Skeletal muscle cell (primary cell): Measurements from ENCODE around the gene HRCT1.
A peak's percentile ranks its signal among the peaks of the same experiment; 100 is the strongest.
"Not testable (repeated sequence)": the region's sequence is repeated elsewhere in the genome, so short reads cannot be mapped to it uniquely, and the experiment has no call there.

Source experiments
- DNase-seq: peaks from one replicate; pipeline ENCODE4 v3.0.0-alpha.2; 2010; ENCODE audit warnings: low read depth
- H3K4me3 ChIP-seq: 2 replicates; pipeline ENCODE4 v1.5.1; 2011; ENCODE audit warnings: low read depth, mild to moderate bottlenecking, control low read depth, low read length, moderate library complexity

Gene HRCT1

DNA sequence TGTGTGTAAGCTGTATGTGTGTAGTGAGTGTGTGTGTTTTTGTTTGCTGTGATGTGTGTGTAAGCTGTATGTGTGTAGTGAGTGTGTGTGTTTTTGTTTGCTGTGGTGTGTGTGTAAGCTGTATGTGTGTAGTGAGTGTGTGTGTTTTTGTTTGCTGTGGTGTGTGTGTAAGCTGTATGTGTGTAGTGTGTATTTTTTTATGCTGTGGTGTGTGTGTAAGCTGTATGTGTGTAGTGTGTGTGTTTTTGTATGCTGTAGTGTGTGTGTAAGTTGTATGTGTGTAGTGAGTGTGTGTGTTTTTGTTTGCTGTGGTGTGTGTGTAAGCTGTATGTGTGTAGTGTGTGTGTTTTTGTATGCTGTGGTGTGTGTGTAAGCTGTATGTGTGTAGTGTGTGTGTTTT, 7.4 kb downstream of the HRCT1 start:
- DNase-seq, H3K4me3 ChIP-seq: not testable (repeated sequence)

DNA sequence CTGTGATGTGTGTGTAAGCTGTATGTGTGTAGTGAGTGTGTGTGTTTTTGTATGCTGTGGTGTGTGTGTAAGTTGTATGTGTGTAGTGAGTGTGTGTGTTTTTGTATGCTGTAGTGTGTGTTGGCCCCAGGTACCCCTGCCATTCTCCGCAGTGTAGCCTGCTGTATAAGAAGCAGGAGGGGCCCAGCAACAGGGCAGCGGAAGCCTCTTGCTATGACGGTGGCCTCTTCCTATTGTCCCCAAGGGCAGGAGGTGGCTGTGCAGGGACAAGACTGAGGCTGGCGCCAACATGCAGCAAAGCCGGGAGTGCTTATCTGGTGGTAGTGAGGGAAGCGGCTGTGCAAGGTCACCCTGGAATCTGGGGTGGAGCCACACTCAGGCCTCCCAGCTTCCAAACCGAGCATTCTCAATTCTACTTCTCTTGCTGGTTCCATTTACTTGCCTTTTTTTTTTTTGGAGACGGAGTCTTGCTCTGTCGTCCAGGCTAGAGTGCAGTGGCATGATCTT, 8.4 kb downstream of the HRCT1 start:
- H3K4me3 ChIP-seq, result no peak overlapping the region
- no peak for DNase-seq

DNA sequence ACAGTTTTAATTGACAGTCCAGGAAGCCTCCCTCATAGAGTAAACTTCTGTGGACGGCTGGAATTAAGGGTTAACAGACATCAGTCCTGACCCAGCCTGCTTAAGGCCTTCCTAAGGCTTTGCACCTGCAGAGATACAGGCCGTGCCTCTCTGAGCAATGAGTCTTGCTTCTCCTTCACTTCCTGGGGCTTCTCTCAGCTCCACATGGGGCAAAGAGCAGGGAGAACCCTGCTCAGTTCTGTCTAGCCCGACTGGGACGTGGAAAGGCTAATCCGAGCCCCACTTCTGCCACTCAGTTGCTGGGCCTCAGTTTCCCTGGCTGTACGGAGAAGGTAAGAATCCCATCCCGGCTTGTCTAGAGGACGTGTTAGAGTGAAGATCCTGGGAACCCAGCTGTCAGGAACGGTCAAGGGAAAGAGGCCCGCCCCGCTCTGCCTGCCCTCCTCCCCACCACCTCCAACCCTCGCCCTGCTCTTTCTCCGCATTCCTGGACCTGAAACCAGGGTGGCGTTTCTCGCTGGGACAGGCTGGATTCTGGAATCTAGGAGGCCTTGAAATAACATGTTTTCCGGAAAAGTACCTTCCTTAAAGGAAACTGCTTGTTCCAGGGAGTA, 9.8 kb downstream of the HRCT1 start:
- DNase-seq, result no peak
- H3K4me3 ChIP-seq, result no peak overlapping the region

- DNase-seq, result no peak
- no peak overlapping the region for H3K4me3 ChIP-seq
Observed at GRCh38 chr9:35917261-35917660, 11.3 kb downstream of the HRCT1 start.

DNA sequence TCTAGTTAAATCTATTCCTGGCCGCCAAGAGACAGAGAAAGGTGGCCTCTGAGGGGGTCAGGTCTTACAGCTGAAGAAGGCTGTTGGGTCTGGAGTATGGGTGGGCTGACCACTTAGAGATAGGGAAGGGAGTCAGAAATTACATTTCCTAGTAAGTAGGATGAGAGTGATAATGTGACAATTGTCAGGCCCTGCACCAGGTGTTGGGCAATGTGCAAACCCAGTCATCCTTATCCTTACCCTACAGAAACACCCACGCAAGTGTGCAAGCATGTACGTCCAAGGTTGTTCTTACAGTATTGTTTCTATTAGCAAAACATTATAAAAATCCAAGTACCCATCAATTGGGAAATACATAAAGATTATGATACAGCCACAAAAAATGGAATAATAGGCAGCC, 12.8 kb downstream of the HRCT1 start:
- H3K4me3 ChIP-seq, result no peak overlapping the region
- DNase-seq, result no peak

- H3K4me3 ChIP-seq, result no peak overlapping the region
- DNase-seq, result no peak
Observed at GRCh38 chr9:35919212-35920008, 13.4 kb downstream of the HRCT1 start.

GRCh38 chr9:35920051-35920620, 14.1 kb downstream of the HRCT1 start:
- H3K4me3 ChIP-seq, result no peak overlapping the region
- DNase-seq, result no peak

- DNase-seq, result no peak
- H3K4me3 ChIP-seq, result no peak overlapping the region
Observed at GRCh38 chr9:35923598-35923926, 17.6 kb downstream of the HRCT1 start.

DNA sequence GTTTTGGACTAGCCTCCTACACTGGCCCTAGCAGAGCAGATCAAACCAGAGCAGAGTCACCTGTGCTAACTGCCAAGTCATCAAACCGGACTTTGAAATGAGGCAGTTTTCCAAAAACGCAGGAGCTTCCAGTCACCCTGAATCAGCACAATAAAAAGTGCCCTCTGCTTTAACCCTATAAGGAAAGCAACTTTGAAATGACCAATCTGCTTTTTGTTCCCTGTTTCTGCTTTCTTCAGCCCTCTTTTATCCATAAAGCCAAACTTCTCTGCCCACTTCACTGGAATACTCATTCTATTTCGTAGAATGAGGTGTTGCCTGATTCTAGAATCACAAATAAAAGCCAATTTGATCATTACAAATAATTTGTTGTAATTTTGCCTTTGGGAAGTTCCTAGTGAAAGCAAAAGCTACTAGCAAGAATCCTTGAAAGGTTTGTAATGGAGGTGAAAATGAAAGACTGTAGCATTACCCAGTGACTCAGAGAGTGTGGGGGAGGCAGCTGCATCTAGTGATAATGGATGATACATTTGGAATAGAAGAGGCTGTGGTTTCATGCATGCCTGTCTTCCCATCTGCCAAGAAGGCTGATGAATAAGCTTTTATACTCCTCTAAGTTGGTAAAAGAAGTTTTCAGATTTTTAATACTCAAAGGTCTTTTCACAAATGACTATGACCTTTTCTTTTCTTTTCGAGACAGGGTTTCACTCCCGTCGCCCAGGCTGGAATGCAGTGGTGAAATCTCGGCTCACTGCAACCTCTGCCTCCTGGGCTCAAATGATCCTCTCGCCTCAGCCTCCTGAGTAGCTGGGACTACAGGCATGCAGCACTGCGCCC, 18.1 kb downstream of the HRCT1 start:
- DNase-seq, result peak; percentile 92
- peak overlapping the region; percentile 2 for H3K4me3 ChIP-seq

DNA sequence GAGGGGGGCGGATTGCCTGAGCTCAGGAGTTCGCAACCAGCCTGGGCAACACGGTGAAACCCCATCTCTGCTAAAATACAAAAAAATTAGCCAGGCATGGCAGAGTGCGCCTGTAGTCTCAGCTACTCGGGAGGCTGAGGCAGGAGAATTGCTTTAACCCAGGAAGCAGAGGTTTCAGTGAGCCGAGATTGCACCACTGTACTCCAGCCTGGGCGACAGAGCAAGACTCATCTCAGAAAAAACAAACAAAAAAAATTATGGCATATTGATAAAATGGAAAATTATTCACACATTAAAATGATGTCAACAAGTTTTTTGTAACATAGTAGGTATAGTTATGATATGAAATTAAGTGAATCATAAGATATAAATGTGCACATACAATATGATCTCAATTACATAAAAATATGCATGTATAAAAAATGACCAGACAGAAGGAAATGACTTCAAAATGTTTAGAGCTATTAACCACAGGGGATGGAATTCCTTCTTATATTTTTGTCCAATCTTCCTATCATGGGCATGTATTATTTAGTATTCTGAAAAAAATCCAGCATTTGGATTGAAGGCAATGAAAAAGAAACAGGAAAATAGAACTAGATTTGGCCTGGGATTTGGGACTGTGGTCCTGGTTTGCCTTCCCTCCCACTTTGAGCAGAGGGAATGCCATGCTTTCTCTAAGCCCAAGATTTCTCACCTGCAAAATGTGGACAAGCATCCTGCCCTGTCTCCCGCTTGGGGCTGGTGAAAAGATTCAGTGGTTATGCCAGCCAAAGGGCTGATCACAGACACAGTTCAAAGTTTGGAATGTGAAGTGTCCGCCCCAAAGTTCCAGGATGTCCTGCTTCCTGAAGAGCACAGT, 22.8 kb downstream of the HRCT1 start:
- no peak for DNase-seq

GRCh38 chr9:35929453-35929718, 23.4 kb downstream of the HRCT1 start:
- no peak for DNase-seq
- no peak overlapping the region for H3K4me3 ChIP-seq

More for the DNA sequence above, 22.8 kb downstream of the HRCT1 start:
- H3K4me3 ChIP-seq, result no peak overlapping the region

GRCh38 chr9:35930521-35930920, 24.5 kb downstream of the HRCT1 start:
- DNase-seq, result no peak

GRCh38 chr9:35930989-35931388, 25.0 kb downstream of the HRCT1 start:
- no peak overlapping the region for H3K4me3 ChIP-seq
- DNase-seq, result no peak

More at GRCh38 chr9:35930521-35930920, 24.5 kb downstream of the HRCT1 start:
- H3K4me3 ChIP-seq, result no peak overlapping the region

- DNase-seq, result no peak
- no peak overlapping the region for H3K4me3 ChIP-seq
Observed at GRCh38 chr9:35932735-35933134, 26.7 kb downstream of the HRCT1 start.

- H3K4me3 ChIP-seq, result no peak overlapping the region
- DNase-seq, result no peak
Observed at GRCh38 chr9:35933550-35934067, 27.6 kb downstream of the HRCT1 start.

GRCh38 chr9:35934069-35934468, 28.1 kb downstream of the HRCT1 start:
- not testable (repeated sequence) for DNase-seq, H3K4me3 ChIP-seq

DNA sequence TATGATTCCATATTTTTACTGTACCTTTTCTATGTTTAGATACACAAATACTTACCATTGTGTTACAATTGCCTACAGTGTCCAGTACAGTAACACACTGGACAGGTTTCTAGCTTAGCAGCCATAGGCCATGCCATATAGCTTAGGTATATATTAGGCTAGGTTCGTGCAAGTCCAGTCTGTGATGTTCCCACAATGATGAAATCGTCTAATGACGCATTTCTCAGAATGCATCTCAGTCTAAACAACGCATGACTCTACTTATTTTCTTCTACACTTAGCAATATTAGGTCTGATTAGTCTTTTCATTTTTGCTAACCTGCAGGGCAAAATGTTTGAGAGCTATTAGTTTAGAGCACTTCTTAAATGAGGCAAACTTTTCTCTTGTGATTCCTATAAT, 29.3 kb downstream of the HRCT1 start:
- no peak overlapping the region for H3K4me3 ChIP-seq
- no peak for DNase-seq

- H3K4me3 ChIP-seq, result no peak overlapping the region
Observed at GRCh38 chr9:35935755-35936509, 29.9 kb downstream of the HRCT1 start.

More at GRCh38 chr9:35935755-35936509, 29.9 kb downstream of the HRCT1 start:
- DNase-seq, result peak; percentile 48
